NAMALWA (cell line): ENCODE results near the gene HOXD9.

Experiments
- DNase-seq: peaks from one replicate; pipeline ENCODE4 v3.0.0-alpha.2; 2015; ENCODE audit warnings: low spot score

The HOXD9 gene

GRCh38 chr2:176152350-176153181, 30.0 kb downstream of the HOXD9 start:
- DNase-seq: no peak

GRCh38 chr2:176154576-176155252, 32.2 kb downstream of the HOXD9 start:
- DNase-seq: no peak

GRCh38 chr2:176155356-176156044, 33.0 kb downstream of the HOXD9 start:
- DNase-seq: no peak

GRCh38 chr2:176156301-176156806, 33.8 kb downstream of the HOXD9 start:
- no peak for DNase-seq

- no peak for DNase-seq
Measured at GRCh38 chr2:176156807-176157498, 34.4 kb downstream of the HOXD9 start, which contains the start of gene HOXD3. HOXD3 (plus strand) TSS chr2:176157307; CDS start chr2:176169115, 11,808 bp downstream.

- DNase-seq: no peak
Measured at GRCh38 chr2:176157499-176158185, 35.1 kb downstream of the HOXD9 start.

- no peak for DNase-seq
Measured at GRCh38 chr2:176158186-176158591, 35.7 kb downstream of the HOXD9 start.

- DNase-seq: no peak
Measured at GRCh38 chr2:176158855-176159662, 36.5 kb downstream of the HOXD9 start.

- DNase-seq: no peak
Measured at GRCh38 chr2:176159663-176160250, 37.2 kb downstream of the HOXD9 start.

GRCh38 chr2:176160251-176160985, 37.9 kb downstream of the HOXD9 start:
- DNase-seq: no peak

GRCh38 chr2:176160986-176161824, 38.7 kb downstream of the HOXD9 start:
- DNase-seq: no peak

GRCh38 chr2:176161825-176162626, 39.5 kb downstream of the HOXD9 start:
- DNase-seq: no peak

- no peak for DNase-seq
Measured at GRCh38 chr2:176162911-176163671, 40.6 kb downstream of the HOXD9 start.

- no peak for DNase-seq
Measured at GRCh38 chr2:176163672-176164056, 41.1 kb downstream of the HOXD9 start.

- DNase-seq: no peak
Measured at GRCh38 chr2:176164201-176164600, 41.7 kb downstream of the HOXD9 start.

GRCh38 chr2:176164611-176165369, 42.3 kb downstream of the HOXD9 start:
- no peak for DNase-seq
